GM13977 (cell line): ENCODE measurements around the gene SLITRK2.

ENCODE experiments used
- DNase-seq: peaks from one replicate; pipeline ENCODE4 v3.0.0; 2012; ENCODE audit warnings: low spot score
- CTCF ChIP-seq: IDR thresholded peaks from 2 replicates; pipeline ENCODE4 v1.5.1; 2012; ENCODE audit warnings: mild to moderate bottlenecking, control low read depth; ENCODE audit not compliant: insufficient read depth; ENCODE audit errors: extremely low read depth, missing control alignments
- in situ Hi-C: fragments of 300-500 bp; cut with MboI; formaldehyde crosslinking; loops from one replicate; pipeline ENCODE4 v1.12.0; 2022; ENCODE audit warnings: low sequenced_read_pairs, low pct_unique_long_range_greater_than_20kb, mixed read lengths, inconsistent platforms; ENCODE audit not compliant: unreplicated experiment

Gene SLITRK2, protein sequence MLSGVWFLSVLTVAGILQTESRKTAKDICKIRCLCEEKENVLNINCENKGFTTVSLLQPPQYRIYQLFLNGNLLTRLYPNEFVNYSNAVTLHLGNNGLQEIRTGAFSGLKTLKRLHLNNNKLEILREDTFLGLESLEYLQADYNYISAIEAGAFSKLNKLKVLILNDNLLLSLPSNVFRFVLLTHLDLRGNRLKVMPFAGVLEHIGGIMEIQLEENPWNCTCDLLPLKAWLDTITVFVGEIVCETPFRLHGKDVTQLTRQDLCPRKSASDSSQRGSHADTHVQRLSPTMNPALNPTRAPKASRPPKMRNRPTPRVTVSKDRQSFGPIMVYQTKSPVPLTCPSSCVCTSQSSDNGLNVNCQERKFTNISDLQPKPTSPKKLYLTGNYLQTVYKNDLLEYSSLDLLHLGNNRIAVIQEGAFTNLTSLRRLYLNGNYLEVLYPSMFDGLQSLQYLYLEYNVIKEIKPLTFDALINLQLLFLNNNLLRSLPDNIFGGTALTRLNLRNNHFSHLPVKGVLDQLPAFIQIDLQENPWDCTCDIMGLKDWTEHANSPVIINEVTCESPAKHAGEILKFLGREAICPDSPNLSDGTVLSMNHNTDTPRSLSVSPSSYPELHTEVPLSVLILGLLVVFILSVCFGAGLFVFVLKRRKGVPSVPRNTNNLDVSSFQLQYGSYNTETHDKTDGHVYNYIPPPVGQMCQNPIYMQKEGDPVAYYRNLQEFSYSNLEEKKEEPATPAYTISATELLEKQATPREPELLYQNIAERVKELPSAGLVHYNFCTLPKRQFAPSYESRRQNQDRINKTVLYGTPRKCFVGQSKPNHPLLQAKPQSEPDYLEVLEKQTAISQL

GRCh38 chrX:145817331-145818185, at the start of gene SLITRK2:
Gene SLITRK2, plus strand, starts transcription at chrX:145817829. Its CDS starts 4,597 bp downstream, at chrX:145822426.
- in situ Hi-C loops = no loop called here
- no peak for TF ChIP-seq CTCF
- no peak for DNase-seq

DNA sequence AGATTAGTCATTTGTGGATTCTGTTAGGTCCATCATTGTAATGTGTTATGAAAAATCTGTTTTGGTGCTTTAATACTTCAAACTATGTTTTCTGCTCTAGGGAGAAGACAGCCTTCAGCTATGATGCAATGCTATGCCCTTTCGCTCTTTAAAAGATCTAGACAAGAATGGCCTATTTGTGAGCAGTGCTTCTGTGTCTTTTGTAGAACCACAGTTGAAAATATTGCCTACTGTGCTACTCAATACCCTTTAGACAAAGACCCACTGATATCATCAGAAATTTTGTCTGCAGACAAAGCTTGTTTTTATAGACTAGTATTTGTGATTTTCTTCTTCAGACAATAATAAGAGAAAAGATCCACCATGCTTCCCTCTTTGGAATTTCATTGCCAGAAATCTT, 44.6 kb upstream of the SLITRK2 start:
- no peak for DNase-seq
- in situ Hi-C loops = no loop called here
- no peak for TF ChIP-seq CTCF

DNA sequence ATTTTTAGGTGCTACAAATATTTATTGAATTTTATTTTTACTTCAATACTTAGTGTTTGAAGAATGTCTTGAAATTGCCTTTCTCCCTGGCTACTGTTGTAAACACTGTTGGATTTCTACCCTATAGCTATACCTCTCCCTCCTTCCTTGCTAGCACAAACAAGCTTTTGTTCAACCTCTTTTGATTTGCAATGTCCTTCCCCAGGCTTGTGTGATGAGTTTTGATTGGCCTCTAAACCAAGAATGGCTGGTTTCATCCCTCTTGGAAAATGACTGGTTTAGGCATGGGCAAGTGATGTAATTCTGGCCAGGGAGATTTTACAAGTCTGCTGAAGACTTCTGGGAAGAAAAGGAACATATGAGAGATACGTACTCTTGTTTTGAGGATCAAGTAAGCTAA, 25.3 kb upstream of the SLITRK2 start:
- in situ Hi-C loops = no loop called here
- TF ChIP-seq CTCF = no peak
- DNase-seq = no peak

DNA sequence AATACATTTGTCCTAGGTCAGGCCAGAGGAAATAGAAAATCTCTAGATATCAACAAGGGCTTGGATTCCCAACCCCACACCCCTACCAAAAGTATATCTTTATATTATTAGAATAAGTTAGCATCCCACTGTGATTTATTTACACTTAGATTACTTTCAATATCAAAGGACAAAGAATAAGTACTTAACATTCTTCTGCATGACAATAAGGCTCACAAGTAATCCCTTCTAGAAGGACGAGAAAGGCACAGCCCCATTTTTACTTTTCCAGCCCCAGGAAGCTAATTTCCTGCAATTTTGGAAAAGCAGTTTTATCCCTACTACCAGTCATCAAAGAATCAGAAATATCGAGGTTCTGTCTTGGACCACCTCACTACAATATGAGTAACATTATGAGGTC, 14.1 kb upstream of the SLITRK2 start:
- no peak for DNase-seq
- TF ChIP-seq CTCF = no peak
- in situ Hi-C loops = no loop called here

DNA sequence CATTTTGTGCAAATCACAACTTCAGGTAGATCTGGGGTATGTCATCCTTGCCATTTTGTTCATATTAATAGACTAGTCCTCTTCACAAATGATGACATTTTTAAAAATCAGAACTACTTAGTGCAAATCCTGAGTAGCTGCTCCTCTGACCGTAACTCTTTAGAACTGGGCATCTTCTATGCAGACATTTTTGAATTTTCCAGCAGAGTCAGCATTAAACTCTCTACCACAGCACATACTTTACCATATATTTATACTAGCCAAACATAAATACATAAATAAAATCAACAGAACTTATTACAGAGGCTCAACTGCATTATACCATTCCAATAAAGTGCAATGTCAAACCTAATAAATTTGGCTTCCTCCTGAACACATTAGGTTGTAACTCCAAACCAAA, 4.5 kb upstream of the SLITRK2 start:
- no peak for TF ChIP-seq CTCF
- DNase-seq = no peak
- in situ Hi-C loops = no loop called here
